ENCODE measurements around the gene INS. TPM values are rescaled to one million over a fixed set of nuclear protein-coding genes. Genes with fewer than 3 reads are reported as not detected.

INS gene
- total RNA-seq (under 1 TPM in 1 of 9 donors, not detected in 8; 0.67 TPM), polyA plus RNA-seq (1 to 10 TPM in 1 of 2 donors, not detected in 1; 1.8 TPM)
- long read RNA-seq, donor 1: 0 reads
- long read RNA-seq, donor 2: 0 reads
- long read RNA-seq, donor 3: 0 reads

GRCh38 chr11:2160736-2161259 is at the start of gene INS:
TSS of gene INS (minus strand) at chr11:2161209. CDS start at chr11:2160971, 238 bp downstream.
- Histone ChIP-seq H3K4me3 (no peak within 1 kb of the TSS), H3K4me1 (peaks cover 0 to 12% (median 0%) of the 10 kb centered on the region in 12 donors), H3K27ac (no peak within 1 kb of the TSS), H3K36me3 (no peaks in the 10 kb centered on the region), H3K9me3 (no peaks in the 10 kb centered on the region), H3K27me3 (peaks cover 0 to 26% (median 13%) of the 10 kb centered on the region in 9 donors)
- 73 to 94% (median 92%) methylated on average over 5 to 13 of the region's 13 CpGs for WGBS, 4 donors
- intact Hi-C loops (cut with DNase I): no loop called here
- DNase-seq (no peak), ATAC-seq (no peak)
- TF ChIP-seq, protein P1, sequence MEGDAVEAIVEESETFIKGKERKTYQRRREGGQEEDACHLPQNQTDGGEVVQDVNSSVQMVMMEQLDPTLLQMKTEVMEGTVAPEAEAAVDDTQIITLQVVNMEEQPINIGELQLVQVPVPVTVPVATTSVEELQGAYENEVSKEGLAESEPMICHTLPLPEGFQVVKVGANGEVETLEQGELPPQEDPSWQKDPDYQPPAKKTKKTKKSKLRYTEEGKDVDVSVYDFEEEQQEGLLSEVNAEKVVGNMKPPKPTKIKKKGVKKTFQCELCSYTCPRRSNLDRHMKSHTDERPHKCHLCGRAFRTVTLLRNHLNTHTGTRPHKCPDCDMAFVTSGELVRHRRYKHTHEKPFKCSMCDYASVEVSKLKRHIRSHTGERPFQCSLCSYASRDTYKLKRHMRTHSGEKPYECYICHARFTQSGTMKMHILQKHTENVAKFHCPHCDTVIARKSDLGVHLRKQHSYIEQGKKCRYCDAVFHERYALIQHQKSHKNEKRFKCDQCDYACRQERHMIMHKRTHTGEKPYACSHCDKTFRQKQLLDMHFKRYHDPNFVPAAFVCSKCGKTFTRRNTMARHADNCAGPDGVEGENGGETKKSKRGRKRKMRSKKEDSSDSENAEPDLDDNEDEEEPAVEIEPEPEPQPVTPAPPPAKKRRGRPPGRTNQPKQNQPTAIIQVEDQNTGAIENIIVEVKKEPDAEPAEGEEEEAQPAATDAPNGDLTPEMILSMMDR (IDR thresholded peaks at IDR 0.05): no peak
- TF ChIP-seq POLR2A (IDR thresholded peaks at IDR 0.05): no peak

DNA sequence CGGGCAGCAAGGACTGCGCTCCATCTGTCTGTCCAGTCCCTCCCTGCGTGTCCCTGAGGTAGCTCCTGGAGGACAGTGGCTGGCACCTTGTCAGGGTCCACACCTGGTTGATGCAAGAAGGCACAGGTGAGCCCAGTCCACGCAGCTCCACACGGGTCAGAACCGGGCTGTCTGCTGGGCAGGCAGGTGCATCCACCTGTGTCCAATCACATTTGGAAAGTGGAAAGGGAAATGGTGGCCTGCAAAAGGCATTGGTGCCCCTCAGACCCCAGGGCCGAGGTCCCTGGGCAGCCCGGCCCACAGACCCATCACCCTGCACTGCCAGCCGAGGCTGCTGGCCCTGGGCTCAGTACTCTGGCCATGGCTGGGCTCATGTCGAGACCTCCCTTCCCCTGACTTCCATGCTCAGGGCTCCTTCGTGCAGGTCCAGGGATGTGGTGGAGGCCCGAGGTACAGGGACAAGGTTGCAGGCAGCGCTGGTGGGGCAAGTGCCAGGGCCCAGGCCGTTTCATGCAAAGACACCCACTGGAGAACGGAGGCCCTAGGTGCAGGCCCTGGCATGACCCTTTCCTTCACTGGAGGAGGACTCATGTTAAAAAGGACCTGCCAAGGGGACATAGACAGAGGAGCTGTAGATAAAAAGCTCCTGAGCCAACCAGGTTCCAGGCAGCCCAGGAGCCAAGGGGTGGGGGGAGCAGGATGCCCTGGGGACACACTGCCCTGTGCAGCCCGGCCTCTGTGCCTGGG is 49.5 kb upstream of the INS start:
- Histone ChIP-seq H3K4me3 (no peak overlapping the region), H3K4me1 (no peaks in the 10 kb centered on the region), H3K36me3 (no peaks in the 10 kb centered on the region), H3K27me3 (peaks cover 0 to 6% (median 0%) of the 10 kb centered on the region in 9 donors), H3K9me3 (peaks cover 0 to 6% (median 0%) of the 10 kb centered on the region in 12 donors), H3K27ac (no peak overlapping the region)
- ATAC-seq: no peak
- DNase-seq: peak in 4 of 5 donors; percentile 1 to 23 (median 12)
- intact Hi-C loops (cut with DNase I): no loop called here
- 77 to 90% (median 86%) methylated on average over 12 to 16 of the region's 16 CpGs for WGBS, 4 donors
- TF ChIP-seq, protein P1 (IDR thresholded peaks at IDR 0.05): no peak
- TF ChIP-seq POLR2A (IDR thresholded peaks at IDR 0.05): no peak

DNA sequence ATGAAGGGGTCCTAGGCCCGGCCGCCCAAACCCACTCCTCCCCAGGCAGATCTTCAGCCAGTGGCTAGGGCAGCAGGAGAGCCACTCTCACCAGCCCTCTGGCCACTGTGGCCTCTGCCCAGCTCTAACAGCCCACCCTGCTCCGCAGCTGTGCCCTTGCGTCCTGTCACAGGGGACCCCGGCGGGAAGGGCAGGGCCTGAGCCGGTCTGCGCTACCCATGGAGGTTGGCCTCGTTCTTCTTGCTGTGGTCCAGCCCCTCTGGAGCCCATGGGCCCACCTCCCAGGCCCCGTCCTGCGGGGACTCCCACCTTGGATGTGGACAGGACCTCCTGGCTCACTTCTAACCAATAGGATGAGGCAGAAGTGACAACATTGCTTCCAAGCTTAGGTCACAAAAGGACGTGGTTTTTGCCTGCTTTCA is 48.9 kb upstream of the INS start:
- peaks cover 0 to 6% (median 0%) of the 10 kb centered on the region in 12 donors for H3K9me3 ChIP-seq
- H3K4me3 ChIP-seq: no peak overlapping the region
- H3K36me3 ChIP-seq: no peaks in the 10 kb centered on the region
- intact Hi-C loops (cut with DNase I): no loop called here
- 83 to 92% (median 90%) methylated on average over 8 to 12 of the region's 12 CpGs for WGBS, 4 donors
- no peak overlapping the region for H3K27ac ChIP-seq
- no peak for ATAC-seq
- no peaks in the 10 kb centered on the region for H3K4me1 ChIP-seq
- TF ChIP-seq, protein P1 (IDR thresholded peaks at IDR 0.05): no peak
- no peak for TF ChIP-seq POLR2A (IDR thresholded peaks at IDR 0.05)
- peak in 2 of 5 donors; percentile 7 to 52 for DNase-seq
- peaks cover 0 to 6% (median 0%) of the 10 kb centered on the region in 9 donors for H3K27me3 ChIP-seq

GRCh38 chr11:2209370-2209801 is 48.4 kb upstream of the INS start:
- no peak for ATAC-seq
- Histone ChIP-seq H3K27ac (no peak overlapping the region), H3K4me3 (no peak overlapping the region), H3K27me3 (peaks cover 0 to 11% (median 0%) of the 10 kb centered on the region in 9 donors), H3K4me1 (no peaks in the 10 kb centered on the region), H3K9me3 (peaks cover 0 to 6% (median 0%) of the 10 kb centered on the region in 12 donors), H3K36me3 (no peaks in the 10 kb centered on the region)
- 87 to 93% (median 89%) methylated on average over 9 to 11 of the region's 11 CpGs for WGBS, 4 donors
- intact Hi-C loops (cut with DNase I): no loop called here
- TF ChIP-seq POLR2A (IDR thresholded peaks at IDR 0.05): no peak
- TF ChIP-seq, protein P1 (IDR thresholded peaks at IDR 0.05): no peak
- DNase-seq: peak in 3 of 5 donors; percentile 5 to 26 (median 13)
